ENCODE data around the gene CLDN12.
A peak's percentile ranks its signal among the peaks of the same experiment; 100 is the strongest.

Gene CLDN12

DNA sequence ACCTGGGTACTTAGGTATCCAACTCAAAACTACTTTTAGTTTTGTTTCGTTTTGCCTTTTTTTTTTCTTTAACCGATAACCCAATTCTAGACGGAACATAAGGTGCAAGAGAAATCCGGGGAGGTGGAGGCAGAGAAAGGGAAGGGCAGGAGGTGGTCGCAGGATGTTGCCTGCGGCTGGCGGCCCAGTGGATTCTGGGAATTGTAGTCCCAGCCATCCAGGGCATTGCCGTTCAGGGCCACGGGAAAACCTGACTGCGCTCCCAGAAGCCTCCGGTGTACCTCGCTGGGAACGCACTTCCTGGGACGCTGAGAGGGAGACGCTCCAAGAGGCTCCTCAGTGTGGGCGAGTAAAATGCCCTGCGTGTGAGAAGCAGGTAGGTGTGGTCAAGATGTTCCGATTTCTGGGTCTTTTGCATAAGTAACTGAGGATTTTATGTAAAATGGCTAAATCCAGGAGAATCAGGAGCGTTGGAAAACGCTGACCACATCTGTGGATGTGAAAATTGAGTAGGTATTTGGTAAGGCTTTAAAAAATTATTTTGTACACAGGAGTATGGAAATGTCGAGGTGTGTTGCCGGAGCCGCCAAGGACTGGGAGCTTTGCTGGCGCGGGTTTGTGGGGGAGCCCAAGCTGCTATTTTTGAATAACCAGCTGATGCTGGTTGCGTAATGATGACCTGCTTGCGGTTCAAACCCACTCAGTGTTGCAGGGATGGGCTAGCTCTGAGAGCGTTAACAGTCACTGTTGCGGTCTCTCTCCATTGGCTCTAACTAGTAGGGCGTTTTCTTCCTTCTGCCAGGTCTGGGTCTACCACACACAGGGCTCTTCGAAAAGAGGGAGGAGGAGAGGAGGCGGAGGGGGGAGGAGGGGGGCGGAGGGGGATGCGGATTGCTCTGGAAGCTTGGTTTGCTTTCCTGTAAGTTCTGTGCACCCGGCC lies at the start of gene CLDN12:
CLDN12 (plus strand) TSS at position 288 of the 940 bp plus-strand sequence. CDS start 9,216 bp downstream, outside the sequence.
- no peak for TF ChIP-seq EZH2phosphoT487 (IDR thresholded peaks at IDR 0.05; ENCODE audit: borderline replicate concordance, low read length)
- TF ChIP-seq, protein P1, sequence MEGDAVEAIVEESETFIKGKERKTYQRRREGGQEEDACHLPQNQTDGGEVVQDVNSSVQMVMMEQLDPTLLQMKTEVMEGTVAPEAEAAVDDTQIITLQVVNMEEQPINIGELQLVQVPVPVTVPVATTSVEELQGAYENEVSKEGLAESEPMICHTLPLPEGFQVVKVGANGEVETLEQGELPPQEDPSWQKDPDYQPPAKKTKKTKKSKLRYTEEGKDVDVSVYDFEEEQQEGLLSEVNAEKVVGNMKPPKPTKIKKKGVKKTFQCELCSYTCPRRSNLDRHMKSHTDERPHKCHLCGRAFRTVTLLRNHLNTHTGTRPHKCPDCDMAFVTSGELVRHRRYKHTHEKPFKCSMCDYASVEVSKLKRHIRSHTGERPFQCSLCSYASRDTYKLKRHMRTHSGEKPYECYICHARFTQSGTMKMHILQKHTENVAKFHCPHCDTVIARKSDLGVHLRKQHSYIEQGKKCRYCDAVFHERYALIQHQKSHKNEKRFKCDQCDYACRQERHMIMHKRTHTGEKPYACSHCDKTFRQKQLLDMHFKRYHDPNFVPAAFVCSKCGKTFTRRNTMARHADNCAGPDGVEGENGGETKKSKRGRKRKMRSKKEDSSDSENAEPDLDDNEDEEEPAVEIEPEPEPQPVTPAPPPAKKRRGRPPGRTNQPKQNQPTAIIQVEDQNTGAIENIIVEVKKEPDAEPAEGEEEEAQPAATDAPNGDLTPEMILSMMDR (IDR thresholded peaks at IDR 0.05; ENCODE audit: low read depth, low read length, poor library complexity, severe bottlenecking), result no peak
- H3K79me2 ChIP-seq (ENCODE audit: control insufficient read depth, low read length), result 0 out of 2 replicates have a peak, but pooled peaks cover 3% of the 10 kb centered on the region
- H3K27me3 ChIP-seq (ENCODE audit: control insufficient read depth, low read length), result no peaks in the 10 kb centered on the region; the same call in 1 of the 2 replicates
- H3K4me1 ChIP-seq (ENCODE audit: control insufficient read depth, low read length), result peaks cover 14% of the 10 kb centered on the region
- peaks cover 17% of the 10 kb centered on the region for H3K36me3 ChIP-seq (ENCODE audit: control insufficient read depth, low read length)
- no peaks in the 10 kb centered on the region for H4K20me1 ChIP-seq (ENCODE audit: control insufficient read depth, insufficient read depth, low read depth, low read length)
- H3K9me2 ChIP-seq (replicated peaks; ENCODE audit: control insufficient read depth, low read length), result no peaks in the 10 kb centered on the region
- H3F3A ChIP-seq (ENCODE audit: control insufficient read depth, insufficient read depth), result peaks cover 19% of the 10 kb centered on the region
- peak within 1 kb of the TSS; percentile 85 for H3K4me2 ChIP-seq (ENCODE audit: low read length)
- no peaks in the 10 kb centered on the region for H3K9me3 ChIP-seq (ENCODE audit: control insufficient read depth, insufficient read depth, low read length)
- peak within 1 kb of the TSS; percentile 91 for H3K4me3 ChIP-seq (ENCODE audit: low read length)
- peak within 1 kb of the TSS; percentile 35 for H3K27ac ChIP-seq (ENCODE audit: low read depth, low read length)

DNA sequence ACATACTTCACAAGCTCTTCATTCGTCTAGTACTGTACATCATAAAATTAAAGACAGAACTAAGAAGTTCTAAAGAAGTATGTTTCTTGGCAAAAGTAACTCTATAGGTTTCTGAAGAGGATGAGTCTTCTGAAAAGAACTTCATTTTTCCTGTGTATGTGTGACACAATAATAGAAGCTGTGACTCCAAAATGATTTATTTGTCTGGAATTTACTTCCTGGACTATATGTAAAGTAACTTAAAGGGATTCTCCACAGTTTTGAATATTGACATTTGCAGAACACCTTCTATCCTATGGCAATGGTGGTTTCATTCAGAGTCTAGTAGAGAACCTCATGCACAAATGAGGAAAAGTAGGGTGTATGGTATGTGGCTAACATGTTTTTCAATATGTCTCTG lies 19.8 kb upstream of the CLDN12 start:
- Histone ChIP-seq H3K4me1 (ENCODE audit: control insufficient read depth, low read length) (no peaks in the 10 kb centered on the region), H3K79me2 (ENCODE audit: control insufficient read depth, low read length) (no peaks in the 10 kb centered on the region), H4K20me1 (ENCODE audit: control insufficient read depth, insufficient read depth, low read depth, low read length) (no peaks in the 10 kb centered on the region), H3K9me2 (replicated peaks; ENCODE audit: control insufficient read depth, low read length) (no peaks in the 10 kb centered on the region), H3K9me3 (ENCODE audit: control insufficient read depth, insufficient read depth, low read length) (no peaks in the 10 kb centered on the region), H3K27ac (ENCODE audit: low read depth, low read length) (no peak overlapping the region), H3K36me3 (ENCODE audit: control insufficient read depth, low read length) (peaks cover 85% of the 10 kb centered on the region), H3K27me3 (ENCODE audit: control insufficient read depth, low read length) (no peaks in the 10 kb centered on the region), H3K4me3 (ENCODE audit: low read length) (no peak overlapping the region), H3K4me2 (ENCODE audit: low read length) (no peak overlapping the region), H3F3A (ENCODE audit: control insufficient read depth, insufficient read depth) (no peaks in the 10 kb centered on the region)
- TF ChIP-seq EZH2phosphoT487 (IDR thresholded peaks at IDR 0.05; ENCODE audit: borderline replicate concordance, low read length), result no peak
- TF ChIP-seq, protein P1 (IDR thresholded peaks at IDR 0.05; ENCODE audit: low read depth, low read length, poor library complexity, severe bottlenecking), result no peak

DNA sequence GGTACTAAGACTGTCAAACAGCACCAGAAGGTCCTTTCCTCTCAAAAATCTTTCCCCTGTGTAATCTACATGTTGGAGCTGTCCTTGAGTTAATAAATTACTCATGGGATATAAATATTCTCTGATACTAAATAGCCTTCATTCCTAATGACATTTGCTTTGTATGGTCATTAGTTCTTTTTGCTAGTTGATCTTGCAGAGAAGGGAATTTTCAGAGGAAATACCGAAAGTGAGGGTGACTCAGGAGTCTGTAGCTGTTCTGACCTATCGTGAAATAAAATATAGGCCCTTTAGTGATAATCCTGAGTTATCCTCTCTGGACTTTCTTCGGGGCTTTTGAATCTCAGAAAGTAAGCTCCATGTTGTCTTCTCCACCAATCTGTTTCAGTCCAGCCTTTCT lies 19.4 kb upstream of the CLDN12 start:
- H3K4me3 ChIP-seq (ENCODE audit: low read length), result no peak overlapping the region
- peaks cover 80% of the 10 kb centered on the region for H3K36me3 ChIP-seq (ENCODE audit: control insufficient read depth, low read length)

More for the DNA sequence above, 19.4 kb upstream of the CLDN12 start:
- Histone ChIP-seq H4K20me1 (ENCODE audit: control insufficient read depth, insufficient read depth, low read depth, low read length) (no peaks in the 10 kb centered on the region), H3K27ac (ENCODE audit: low read depth, low read length) (no peak overlapping the region), H3K4me1 (ENCODE audit: control insufficient read depth, low read length) (no peaks in the 10 kb centered on the region), H3F3A (ENCODE audit: control insufficient read depth, insufficient read depth) (no peaks in the 10 kb centered on the region), H3K9me3 (ENCODE audit: control insufficient read depth, insufficient read depth, low read length) (no peaks in the 10 kb centered on the region), H3K4me2 (ENCODE audit: low read length) (no peak overlapping the region), H3K9me2 (replicated peaks; ENCODE audit: control insufficient read depth, low read length) (no peaks in the 10 kb centered on the region), H3K79me2 (ENCODE audit: control insufficient read depth, low read length) (no peaks in the 10 kb centered on the region), H3K27me3 (ENCODE audit: control insufficient read depth, low read length) (no peaks in the 10 kb centered on the region)
- TF ChIP-seq EZH2phosphoT487 (IDR thresholded peaks at IDR 0.05; ENCODE audit: borderline replicate concordance, low read length), result no peak
- TF ChIP-seq, protein P1 (IDR thresholded peaks at IDR 0.05; ENCODE audit: low read depth, low read length, poor library complexity, severe bottlenecking), result no peak
